GM21447 (cell line): ENCODE results near the gene LDLRAD1.
"Not testable (repeated sequence)": the region's sequence is repeated elsewhere in the genome, so short reads cannot be mapped to it uniquely, and the experiment has no call there.

Experiments
- ATAC-seq: cut with Tn5 transposase; IDR thresholded peaks from one replicate; pipeline ENCODE4 v1.9.1; 2021; ENCODE audit not compliant: unreplicated experiment

Gene LDLRAD1, protein sequence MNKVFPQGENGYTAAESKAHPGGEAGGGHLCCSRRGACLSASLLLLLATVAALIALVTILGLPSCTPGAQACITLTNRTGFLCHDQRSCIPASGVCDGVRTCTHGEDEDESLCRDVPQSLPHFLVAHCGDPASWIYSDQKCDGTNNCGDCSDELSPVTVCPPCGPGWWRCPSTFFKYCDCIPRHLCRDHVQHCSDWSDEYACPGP

DNA sequence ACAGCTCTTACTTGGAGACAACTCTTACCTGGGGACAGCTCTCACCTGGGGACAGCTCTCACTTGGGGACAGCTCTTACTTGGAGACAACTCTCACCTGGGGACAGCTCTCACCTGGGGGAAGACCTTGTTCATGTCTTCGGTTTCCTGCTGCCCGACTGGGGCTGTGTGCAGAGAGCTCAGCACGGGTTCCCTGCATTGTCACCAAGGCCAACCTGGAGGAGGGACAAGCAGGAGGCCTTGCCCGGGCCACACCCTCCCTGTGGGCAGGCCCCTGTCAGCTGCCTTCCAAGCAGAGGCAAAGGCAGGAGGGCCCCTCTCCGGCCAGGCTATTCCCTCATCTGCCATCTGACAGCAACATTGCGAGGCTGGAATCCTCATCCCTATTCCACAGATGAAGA, at the start of gene LDLRAD1:
TSS of gene LDLRAD1 (minus strand) at position 208 of the 400 bp plus-strand sequence. CDS start at position 134, 74 bp downstream.
- ATAC-seq: no peak

DNA sequence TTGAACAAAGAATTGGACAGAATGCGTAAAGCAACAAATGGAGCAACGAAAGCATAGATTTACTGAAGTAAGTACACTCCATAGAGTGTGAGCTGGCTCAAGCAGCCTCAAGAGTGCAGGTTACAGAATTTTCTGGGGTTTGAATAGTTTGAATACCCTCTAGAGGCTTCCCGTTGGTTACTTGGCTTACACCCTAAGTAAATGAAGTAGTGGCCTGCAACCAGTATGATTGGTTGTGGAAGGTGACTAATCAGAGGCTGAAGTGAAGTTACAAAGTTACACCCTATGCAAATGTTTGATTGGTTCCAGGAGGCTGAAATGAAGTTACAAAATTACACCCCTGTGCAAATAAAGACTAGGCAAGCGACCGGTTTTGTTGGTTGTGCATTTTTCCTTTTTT, 46.3 kb upstream of the LDLRAD1 start:
- ATAC-seq: no peak

DNA sequence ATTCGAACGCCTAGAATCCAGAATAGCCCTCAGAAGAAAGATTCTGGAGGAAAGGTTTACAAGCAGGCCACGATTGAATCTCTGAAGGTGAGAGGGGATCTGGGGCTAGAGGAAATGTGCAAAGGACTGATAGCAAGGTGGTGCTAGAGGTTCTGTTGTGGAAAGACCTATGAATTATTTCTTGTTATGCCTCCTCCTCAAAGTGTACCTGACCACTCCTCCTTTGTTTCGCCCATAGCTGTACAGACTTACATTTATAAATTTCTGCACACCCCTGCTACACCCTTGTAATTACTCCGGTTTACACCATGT, 36.4 kb upstream of the LDLRAD1 start:
- ATAC-seq: no peak

DNA sequence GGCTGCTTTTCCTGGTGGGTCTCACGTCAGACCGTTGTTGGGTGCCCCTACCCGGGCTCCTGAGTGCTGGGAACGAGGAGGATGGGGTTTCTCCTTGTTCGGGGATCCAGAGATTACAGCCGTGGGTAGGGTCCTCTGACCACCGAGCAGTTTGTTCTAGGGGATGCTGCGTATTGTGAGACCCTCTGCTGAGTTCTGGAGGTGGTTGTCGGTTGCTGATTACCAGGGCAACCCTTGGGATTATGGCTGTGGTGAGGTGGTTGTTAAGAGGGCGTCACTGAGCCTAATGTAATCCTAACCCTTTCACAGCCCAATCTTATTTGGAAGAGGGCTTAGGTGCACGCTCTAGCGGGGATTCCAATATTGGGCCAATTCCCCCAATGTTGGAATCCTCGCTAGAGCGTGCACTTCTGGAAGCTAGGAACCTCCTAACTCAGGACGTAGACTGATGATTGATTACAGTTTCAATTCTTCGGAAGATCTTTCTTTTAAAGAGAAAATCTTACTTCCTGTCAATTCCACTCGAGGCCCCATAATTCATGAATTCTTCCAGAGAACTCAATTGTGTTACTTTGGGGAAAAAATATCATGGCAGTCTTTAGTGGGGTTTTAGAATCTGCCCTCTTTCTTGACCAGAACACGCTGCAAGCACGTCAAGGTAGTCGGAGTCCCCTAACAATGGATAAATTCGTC, 35.9 kb upstream of the LDLRAD1 start:
- ATAC-seq: peak; percentile 1

DNA sequence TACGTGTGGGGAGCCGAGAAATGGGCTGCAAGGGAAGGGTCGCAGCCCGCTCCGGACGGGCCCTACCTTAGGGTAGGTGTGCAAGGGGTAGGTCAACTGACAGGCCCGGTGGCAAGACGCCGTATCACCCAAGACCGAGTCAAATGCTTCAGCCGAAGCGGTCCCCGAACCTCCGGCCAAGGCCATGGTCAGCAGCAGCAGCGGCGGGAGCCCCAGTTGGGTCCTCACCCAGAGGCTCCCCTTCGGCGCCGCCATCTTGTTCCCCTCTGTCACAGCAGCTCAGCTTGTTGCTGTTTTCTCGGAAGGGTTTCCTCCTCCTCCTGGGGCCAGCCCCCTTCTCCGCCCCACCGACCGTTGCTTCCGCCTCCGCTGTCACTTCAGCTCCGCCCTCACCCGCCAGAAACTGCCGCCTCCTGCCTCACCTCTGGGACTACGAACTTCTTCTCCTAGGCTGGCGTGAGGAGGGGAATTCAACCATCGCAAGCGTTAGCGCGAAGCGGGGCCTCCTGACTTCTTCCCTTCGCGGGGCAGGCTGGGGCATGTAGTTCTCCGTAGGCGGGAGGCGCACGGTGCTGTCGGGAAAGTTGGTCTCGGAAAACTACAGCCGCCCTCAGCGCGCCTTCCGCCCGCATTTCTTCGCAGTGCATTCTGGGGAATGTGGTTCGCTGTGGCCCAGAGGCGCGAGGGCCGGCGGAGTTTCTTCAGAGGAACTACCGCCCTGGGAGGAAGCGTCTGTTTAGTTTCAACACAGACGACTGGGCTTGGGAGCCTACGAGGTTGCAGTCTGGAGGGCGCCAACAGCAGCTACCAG, 35.2 kb upstream of the LDLRAD1 start, which contains the start of the genes TCEANC2 and TMEM59:
TSS of gene TCEANC2 (plus strand) at position 675 of the 811 bp plus-strand sequence. CDS start 815 bp downstream, outside the sequence.
TSS of gene TMEM59 (minus strand) at position 271 of the 811 bp plus-strand sequence. CDS start at position 255, 16 bp downstream.
- ATAC-seq: peak; percentile 89

DNA sequence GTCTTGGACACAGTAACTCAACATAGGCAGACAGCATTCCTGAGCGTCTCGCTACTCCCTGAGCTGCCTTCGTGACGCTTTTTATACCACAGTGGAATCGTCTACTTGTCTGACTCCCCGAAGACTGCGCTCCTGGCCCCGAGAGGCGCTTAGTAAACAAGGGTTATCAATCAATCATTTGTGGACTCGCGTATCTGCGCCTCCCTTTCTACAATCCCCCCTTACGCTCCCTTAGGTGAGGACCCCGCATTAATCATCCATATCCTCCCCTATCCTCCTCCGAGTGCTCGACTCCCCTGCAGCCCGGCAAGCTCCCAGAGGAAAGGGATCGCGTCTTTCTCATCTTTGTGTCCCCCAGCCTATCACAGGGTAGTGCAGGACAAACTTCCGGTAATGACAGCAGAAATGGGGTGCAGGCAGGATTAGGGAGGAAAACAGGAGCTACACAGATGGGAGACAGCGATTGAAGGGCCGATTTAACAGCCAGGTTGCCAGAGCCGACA, 34.5 kb upstream of the LDLRAD1 start:
- peak; percentile 21 for ATAC-seq

DNA sequence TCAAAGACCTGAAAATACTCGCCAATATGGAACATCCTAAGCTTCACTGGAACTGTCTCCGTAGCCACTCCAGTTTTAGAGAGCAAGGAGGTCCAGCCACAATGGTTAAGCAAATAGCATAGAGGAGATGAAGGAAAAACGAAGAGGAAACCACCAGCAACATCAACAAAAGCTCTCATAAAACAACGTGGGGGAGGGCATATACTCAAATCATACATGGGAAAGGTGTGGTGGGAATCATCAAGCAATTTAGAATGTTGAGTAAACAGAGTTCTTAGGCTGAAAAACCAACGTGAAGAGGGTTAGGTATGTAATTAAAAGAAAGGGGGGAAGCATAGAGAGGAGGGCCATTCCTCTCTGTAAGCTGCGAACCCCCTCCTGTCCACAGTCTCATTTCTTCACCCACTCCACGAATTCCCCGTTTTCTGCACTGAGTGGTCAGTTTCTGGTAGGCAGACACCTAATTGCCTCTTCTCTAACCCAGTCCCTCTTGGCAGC, 34.0 kb upstream of the LDLRAD1 start:
- ATAC-seq: no peak

DNA sequence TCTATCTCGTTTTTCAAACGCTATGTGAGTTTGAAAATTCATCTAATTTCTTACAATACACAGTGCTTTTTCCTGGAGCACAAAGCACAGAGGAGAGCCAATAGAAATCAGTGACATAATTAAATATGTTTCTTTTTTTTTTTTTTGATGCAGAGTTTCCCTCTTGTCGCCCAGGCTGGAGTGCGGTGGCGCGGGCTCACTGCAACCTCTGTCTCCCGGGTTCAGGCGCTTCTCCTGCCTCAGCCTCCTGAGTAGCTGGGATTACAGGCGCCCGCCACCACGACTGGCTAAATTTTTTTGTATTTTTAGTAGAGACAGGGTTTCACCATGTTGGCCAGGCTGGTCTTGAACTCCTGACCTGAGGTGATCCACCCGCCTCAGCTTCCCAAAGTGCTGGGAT, 32.4 kb upstream of the LDLRAD1 start:
- ATAC-seq: not testable (repeated sequence)

DNA sequence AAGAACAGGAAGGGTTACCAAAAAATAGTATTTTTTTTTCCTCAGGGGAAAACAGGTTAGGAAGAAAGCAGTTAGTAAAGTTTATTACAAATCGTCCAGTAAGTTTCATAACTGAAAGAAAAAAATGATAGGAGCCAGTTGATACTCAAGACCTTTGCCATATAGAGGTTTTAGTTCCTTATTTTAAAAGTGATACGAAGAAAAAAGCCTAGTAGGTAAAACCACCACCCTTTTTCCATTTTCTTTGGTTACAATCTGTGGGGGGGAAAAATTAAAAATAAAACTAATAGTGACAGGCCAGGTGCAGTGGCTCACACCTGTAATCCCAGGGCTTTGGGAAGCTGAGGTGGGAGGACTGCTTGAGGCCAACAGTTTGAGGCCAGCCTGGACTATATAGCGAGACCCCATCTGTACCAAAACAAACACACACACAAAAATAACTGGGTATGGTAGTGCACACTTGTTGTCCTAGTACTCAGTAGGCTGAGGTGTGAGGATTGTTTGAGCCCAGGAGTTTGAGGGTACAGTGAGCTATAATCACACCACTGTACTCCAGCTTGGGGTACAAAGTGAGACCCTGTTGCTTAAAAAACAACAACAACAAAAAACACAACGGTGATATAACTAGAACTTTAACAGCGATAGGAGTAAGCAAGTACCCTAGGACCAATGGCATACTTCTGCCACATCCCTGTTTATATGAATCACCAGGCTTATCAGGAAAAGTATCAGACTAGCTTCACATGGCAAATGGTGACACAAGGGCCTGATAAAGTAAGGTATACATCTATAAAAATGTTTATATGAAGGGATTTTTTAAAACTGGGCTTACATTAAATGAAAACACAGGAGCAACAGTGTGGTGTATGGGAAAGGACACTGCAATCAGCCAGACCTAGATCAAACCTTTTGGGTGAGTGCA, 29.7 kb upstream of the LDLRAD1 start:
- ATAC-seq: no peak

DNA sequence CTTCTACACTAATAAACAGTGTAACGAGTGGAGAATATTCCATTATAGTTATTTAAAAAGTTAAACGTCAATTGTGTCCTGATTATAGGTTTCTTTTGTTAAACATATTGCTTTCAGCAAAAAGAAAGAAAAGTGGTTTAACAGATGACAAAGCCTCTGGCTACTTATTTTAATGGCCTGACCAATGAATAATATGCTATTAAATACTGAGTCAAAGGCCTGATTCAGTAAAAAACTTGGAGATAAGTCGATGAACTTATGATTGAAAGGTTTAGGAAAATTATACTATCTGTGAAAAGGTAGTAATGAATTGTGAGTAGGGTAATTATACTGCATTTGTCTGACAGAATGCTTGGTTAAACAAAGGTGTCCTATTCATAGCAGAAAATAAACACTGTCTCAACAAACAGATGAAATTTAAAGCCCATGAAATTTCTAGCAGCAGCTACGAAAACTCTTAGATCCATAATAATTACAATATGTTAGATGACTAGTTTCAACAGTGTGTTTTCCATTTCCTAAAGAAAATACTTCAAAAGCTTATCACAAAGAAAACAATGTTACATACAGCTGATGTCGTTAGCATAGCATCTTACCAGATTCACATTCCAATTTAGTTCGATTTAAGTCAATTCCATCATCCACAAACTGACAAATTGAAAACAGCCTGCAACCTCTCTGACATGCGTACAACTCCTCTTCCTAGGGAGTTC, 28.8 kb upstream of the LDLRAD1 start:
- no peak for ATAC-seq

DNA sequence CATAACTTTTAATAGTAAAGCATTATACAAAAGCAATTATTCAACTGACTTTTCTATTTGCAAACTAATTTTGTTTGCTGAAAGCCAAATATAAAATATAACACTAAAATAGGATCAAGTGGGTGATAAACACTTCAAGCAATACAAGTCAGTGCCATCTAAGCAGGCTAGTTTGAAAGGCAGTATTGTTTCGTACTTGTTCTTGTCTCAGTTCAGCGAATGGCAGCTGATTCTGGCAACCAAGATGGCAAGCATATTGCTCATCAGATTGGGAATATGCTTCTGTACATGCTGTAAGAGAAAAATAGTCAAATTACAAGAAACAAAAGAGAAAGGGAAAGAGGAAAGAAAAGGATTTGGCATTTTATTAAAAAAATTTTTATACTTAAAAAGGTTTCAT, 27.5 kb upstream of the LDLRAD1 start:
- ATAC-seq: no peak

DNA sequence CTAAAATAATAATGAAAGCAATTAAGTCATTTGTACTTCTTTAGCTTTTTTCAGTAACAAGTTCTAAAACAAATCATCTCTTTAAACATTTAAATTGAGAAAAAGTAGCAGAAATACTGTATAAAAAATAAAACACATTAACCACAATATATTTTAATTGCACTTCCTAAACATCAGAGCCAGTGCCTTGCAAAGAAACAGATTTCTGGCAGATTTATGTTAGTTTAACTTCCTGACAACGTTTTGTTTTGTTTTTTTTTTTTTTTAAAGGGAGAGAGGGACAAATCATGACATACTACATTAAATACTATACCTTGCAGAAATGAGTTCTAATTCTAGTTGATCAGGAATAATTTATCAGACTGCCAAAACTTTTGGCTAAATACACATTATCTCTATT, 23.8 kb upstream of the LDLRAD1 start:
- ATAC-seq: no peak

DNA sequence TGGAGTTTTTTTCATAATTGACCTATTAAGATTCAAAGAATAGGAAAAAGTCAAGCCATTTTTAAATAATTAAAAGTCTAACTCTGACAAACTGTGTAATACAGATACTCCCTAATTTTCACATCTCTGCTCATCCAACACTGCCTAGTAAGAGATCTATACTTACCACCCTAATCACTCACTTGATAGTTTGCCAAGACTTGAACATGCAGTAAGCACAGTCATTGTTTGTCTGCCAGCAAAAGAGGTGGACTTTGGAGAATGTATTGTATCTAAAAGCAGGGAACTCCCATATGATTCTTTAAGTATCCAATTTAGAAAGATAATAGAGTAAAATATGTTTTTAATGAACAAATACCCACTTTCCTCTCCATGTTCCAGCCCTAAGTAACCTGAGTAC, 19.5 kb upstream of the LDLRAD1 start:
- no peak for ATAC-seq

DNA sequence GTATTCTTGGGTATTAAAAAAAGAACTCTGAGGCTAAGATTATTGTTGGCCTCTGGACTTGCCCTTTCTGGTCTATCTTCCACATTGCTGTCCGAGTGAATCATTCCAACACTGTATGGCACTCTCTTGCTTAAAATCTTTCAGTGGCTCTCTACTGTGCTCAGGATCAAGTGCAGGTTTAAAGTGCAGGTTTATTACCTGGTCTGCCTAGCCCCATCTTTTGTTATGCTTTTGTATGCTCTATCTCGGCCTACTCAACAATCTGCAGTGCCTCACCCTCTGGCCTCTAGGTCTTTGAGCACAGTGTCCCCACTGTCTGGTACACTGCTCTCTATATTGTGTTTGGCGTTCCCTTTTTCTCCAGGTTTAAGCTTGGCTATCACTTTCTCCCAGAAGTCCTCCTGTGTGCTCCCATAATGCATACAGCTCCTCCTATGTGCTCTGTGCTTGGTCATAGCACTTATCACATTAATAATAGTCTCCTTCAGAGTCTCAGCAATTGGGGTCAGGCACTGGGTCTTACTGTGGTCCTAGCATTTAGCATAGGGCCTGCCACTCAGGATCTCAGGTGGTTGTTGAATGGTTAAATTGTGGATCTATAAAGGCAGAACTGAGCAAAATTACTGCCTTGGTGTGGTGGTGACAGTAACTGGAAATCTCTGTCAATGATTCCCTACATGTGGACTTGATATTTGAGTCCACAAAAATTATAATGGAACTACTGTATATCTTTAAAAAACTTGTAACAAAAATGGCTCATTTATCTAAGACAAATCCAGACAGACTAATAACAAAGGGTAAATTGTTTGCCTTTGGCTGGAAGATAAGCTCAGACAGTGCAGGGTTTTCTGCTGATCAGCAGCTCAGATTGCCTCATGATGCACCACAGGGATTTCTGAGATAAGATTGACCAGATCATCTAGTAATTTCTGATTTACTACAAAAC, 10.6 kb upstream of the LDLRAD1 start:
- ATAC-seq: no peak

DNA sequence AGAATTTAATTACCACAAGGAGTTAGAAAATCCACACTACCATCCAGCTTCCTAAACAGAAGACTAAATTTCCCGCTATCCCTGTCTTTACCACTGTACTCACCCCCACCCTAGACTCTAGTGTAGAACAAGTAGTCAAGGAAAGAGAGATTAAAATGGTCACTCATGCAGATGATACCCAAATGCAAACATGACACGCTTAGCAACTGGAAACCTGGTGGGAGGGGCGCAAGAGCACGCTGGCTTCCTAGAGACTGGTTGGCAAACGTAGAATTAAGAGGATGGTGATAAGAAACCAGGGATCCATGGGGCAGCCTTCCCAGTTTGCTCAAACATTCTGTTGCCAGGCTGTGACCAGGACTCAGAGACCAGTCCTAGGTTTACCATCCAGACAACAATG, 9.9 kb upstream of the LDLRAD1 start:
- ATAC-seq: no peak

DNA sequence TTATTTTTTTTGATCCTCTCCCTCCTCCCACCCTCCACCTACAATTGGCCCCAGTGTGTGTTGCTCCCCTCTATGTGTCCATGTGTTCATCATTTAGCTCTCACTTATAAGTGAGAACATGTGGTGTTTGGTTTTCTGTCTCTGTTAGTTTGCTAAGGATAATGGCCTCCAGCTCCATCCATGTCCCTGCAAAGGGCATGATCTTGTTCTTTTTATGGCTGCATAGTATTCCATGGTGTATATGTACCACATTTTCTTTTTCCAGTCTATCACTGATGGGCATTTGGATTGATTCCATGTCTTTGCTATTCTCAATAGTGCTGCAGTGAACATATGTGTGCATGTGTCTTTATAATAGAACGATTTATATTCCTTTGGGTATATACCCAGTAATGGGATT, 6.8 kb upstream of the LDLRAD1 start:
- not testable (repeated sequence) for ATAC-seq

DNA sequence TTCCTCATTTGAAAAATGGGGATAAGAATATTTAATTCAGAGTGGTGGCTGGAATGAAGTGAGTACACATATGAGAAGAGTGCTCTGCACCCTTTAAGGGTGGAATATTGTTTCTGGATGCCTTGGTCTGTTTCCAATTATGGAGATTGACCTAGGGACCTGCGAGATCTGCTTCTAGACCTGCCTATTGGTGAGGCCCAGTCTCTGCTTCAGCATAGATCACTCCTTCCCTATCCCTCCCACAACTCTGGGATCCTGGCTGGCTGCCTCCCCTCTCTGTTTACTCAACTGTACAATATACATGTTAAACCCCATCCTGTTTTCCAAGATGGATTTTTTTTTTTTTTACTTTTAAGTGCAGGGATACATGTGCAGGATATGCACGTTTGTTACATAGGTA, 6.4 kb upstream of the LDLRAD1 start:
- ATAC-seq: no peak

DNA sequence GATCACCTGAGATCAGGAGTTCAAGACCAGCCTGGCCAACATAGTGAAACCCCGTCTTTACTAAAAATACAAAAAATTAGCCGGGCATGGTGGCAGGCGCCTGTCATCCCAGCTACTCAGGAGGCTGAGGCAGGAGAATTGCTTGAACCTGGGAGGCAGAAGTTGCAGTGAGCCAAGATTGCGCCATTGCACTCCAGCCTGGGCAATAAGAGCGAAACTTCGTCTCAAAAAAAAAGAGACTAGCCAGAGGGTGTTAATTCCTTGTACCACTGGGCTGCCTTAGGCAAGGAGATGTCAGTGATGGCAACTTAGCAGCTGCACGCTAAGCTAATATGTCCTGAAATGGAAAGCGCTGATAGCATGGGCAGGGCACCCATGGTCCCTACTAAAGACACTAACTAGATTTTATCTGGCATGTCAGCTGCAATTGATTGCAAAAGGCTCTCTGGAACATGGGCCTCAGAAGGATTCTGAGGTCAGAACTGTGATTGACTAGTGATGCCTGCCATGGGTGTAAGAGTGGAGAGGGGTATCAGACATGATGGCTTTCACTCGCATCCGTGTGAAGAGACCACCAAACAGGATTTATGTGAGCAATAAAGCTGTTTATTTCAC, 1.7 kb upstream of the LDLRAD1 start:
- not testable (repeated sequence) for ATAC-seq
